GM18867 (cell line): ENCODE data around the gene PGS1.
"Not testable (repeated sequence)": the region's sequence is repeated elsewhere in the genome, so short reads cannot be mapped to it uniquely, and the experiment has no call there.

Experiments
- ATAC-seq: cut with Tn5 transposase; IDR thresholded peaks from one replicate; pipeline ENCODE4 v1.9.1; 2021; ENCODE audit warnings: mild to moderate bottlenecking, moderate library complexity; ENCODE audit not compliant: unreplicated experiment

PGS1 gene

GRCh38 chr17:78441271-78441971, 63.0 kb downstream of the PGS1 start:
- ATAC-seq: no peak

DNA sequence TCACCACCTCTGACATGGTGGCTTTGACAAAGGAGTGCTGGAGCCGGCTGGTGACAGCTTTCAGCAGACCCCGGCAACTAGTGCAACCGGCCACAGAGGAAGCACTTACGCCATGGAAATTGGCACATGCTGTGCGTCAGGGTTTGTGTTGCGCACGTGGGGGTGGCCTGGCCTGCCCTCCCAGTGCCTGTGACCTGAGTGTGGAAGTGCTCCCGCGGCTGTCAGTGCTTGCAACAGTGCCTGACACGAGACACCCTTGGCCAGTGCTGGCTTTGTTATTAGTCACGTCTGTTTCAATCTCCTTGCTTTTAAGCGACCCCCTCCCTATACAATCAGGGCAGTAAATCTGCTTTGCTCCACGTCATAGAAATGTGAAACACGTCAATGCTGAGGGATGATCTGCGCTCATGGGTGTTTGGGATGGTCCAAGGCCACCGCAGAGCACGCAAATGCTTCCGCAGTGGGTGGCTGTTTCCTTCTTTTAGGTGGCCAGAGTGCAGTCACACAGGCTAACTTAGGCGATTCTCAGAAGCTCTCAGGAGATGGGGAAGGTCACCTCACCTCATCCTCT, 64.3 kb downstream of the PGS1 start:
- ATAC-seq: no peak

- ATAC-seq: no peak
Measured at GRCh38 chr17:78444392-78444791, 65.9 kb downstream of the PGS1 start.

GRCh38 chr17:78446833-78447232, 68.4 kb downstream of the PGS1 start:
- ATAC-seq: no peak

- no peak for ATAC-seq
Measured at GRCh38 chr17:78448356-78448993, 70.0 kb downstream of the PGS1 start.

DNA sequence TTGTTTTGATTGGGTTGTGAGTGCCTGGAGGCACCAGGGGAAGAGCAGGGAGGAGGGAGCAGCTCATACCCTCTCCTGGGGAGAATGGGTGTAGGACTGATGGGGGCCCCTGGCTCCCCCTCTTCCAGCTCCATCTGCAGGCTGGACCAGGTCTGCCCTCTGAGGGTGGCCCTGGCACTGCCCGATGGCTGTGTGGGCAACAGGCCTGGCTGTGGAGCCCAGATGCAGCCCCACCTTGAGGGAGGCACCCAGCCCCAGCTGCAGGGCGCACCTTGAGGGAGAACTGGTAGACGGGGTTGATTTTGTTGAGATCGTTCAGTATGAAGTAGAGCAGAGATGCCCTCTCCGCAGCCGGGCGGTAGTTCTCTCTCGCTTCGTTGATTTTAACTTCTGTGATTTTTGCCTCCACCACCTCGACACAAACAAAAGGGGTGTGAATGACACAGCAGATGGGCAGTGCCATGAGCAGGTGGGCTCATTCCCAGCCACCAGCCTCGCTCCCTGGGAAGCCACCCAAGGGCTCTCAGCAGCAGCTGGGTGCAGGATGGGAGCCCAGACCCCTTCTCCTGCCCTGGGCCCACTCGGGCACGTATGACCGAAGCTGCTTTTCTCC, 71.6 kb downstream of the PGS1 start:
- no peak for ATAC-seq

DNA sequence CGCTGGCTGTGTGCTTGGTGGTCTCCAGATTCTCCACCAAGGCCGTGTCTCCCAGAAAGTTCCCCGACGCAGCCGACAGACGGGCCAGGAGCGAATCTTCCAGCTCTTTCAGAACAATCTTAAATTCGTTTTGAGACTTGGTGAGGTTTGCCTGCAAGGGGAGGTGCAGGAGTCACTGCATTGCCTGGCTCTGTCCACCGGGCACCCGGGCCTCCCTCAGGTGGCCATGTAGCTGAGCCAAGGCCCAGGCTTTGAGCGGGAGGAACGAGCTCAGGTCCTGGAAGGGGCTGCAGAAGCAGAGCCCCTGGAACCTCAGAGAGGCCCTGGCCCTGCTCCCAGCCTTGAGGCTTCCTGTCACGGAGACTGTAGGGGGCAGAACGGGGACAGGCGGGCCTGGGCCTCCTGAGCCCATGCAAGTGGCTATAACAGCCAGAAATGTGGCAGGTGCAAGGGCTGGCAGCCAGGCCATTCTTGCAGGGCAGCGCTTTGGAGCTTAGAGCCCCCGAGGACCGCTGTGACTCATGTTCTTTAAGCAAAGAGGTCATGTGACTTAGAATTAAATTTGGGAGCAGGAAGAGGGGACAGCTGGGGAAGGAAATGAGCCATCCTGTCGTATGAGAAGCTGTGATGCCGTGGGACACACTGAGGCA, 72.4 kb downstream of the PGS1 start:
- no peak for ATAC-seq

DNA sequence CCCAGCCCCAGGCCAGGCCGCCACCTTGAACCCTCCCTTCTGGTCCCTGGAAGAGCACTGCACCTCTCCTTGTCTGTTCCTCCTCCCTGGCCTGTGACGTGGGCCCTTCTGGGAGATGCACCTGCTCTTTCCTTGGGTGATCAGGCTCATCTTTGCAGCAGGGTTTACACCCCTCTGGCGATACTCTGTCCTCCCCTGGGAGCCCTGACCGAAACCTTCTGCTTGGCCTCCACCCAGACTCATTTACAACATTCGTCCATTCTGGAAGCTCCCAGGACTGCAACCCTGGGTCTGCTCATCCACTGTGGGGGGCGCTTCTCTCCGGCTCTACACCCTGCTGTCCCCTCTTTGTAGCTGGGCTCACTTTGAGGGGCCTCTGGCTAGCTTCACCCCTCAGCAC, 73.3 kb downstream of the PGS1 start:
- ATAC-seq: no peak

DNA sequence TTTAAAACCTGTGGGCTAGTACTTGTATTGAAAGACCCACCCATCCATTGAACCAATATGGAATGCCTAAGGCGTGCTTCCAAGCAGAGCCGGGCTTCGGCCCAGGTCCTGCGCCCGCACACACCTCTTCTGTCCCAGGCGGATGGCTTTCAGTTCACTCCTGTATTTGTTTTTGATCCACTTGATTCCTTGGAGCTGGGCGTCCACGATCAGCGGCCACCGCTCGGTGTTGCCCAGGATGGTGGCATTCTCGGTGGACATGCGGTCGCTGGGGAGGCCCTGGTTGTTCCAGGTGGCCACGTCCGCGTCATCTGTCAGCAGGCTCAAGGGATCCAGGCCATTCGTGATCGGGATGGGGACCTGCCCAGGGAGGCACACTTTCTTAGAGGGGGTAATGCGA, 75.9 kb downstream of the PGS1 start:
- ATAC-seq: no peak

DNA sequence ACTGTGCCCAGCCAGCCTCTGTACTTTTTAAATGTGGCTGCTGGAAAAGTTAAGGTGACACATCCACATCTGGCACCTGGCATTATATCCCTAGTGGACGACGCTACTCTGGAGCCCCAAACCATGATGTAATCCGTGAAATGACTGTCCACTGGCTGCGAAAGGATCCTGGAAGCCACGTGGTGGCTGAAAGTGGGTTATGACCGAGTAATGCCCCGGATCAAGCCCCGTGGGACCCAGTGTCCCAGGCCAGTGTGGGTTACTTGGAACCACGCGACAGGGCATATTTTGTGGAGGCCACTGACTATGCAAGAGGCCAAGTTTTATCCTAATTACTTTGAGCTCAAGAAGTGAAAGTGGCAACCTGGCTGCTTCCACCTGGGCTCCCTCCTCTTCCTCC, 79.6 kb downstream of the PGS1 start:
- no peak for ATAC-seq

- no peak for ATAC-seq
Measured at GRCh38 chr17:78458736-78459335, 80.4 kb downstream of the PGS1 start.

GRCh38 chr17:78459696-78460095, 81.2 kb downstream of the PGS1 start:
- ATAC-seq: no peak

DNA sequence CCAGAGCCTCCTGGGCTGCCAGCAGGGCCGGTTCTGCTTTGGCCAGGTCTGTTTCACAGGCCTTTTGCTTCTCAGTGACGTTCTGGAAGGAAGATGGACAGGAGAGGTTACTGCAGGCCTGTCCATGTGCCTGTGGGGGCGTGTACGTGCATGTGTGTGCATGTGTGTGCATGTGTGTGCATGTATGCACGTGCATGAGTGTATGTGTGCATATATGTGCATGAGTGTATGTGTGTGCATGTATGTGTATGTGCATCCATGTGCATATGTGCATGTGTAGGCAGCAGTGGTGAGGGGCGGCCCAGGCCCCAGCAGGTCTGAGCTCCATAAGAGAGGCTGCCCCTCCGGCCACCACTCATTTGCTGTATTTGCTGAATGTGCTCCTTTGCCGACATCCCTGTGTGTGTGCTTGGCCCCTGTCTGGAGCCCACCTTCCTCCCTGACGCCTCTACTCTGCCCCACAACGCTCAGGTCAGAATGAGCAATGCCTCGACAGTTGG, 81.8 kb downstream of the PGS1 start:
- ATAC-seq: no peak

DNA sequence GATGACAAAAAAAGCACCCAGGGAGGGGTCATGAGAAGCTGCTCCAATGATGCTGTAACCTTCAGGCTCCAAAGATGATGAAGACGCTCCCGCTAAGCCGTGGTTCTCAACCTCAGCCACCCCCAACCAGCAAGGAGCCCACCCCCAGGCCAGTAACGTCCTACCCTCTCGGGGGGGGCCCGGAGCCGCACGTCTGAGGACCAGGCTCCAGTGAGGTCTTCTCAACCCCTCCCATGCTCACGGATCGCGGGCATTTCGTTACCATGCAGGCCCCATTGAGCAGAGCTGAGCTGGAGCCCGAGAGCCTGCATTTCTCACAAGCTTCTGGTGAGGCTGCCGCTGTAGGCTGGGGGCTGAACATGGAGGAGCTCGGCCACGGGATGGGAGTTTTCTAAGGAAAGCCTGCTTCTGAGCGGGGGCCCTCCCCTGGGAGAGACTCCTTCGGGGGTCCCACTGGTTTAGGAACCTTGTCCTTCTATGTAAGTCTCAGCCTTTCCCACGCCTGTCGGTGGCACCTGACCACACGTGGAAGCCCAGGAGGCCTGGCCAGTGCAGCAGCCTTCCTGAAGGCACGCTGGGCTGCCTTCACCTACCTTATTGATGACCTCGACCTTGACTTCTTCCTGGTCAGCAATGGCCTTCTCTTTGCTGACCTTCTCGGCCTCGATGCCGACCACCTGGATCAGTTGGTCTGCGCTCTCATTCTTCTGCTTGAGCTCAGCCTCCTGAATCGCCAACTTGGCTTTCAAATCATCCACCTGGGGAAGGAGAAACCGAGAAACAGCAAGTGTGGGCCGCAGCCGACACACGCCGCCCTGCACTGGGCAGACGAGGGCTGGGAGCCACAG, 82.7 kb downstream of the PGS1 start:
- no peak for ATAC-seq

DNA sequence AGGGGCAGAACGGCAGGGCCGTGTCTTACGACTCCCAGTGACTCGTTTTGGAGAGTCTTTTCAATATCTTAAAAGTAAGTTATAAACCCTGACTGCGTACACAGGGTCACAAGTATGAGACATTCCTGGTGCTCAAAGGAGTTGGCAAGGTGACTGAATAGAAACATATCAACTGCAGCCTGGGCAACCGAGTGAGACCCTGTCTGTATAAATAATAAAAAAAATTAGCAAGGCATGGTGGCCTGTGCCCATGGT, 83.3 kb downstream of the PGS1 start:
- no peak for ATAC-seq

GRCh38 chr17:78462148-78462547, 83.7 kb downstream of the PGS1 start:
- ATAC-seq: no peak

GRCh38 chr17:78466109-78466785, 87.8 kb downstream of the PGS1 start:
- ATAC-seq: not testable (repeated sequence)

- no peak for ATAC-seq
Measured at GRCh38 chr17:78466786-78467715, 88.6 kb downstream of the PGS1 start.

DNA sequence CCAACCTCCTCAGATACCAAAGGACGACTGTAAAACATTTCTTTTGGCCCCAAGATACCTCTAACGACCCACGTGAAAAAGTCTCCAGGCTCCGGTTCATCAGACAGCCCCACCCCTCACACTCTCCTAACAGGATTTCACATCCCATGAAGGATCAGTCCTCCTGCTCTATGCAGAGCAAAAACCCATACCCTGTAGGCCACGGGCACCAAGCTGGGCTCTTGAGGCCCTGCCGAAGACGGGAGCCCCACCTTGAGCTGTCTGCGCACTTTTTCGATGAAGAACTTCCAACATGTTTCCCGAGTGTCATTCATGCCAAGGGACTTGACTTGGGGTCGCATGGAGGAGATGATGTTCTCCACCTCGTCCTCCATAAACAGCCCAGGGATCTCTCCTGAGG, 89.9 kb downstream of the PGS1 start:
- ATAC-seq: no peak
